LNCaP clone FGC (cell line): ENCODE data around the gene PTP4A2.

Experiments
- DNase-seq: peaks from one replicate; pipeline ENCODE4 v3.0.0-alpha.2; 2011; ENCODE audit warnings: low read depth
- H3K4me3 ChIP-seq: 2 replicates; pipeline ENCODE4 v1.5.1; 2011; ENCODE audit warnings: mild to moderate bottlenecking, low read depth, low read length, control low read depth
- CTCF ChIP-seq: IDR thresholded peaks from 2 replicates; pipeline ENCODE4 v1.5.1; 2012; ENCODE audit warnings: mild to moderate bottlenecking; ENCODE audit not compliant: control insufficient read depth, insufficient read depth; ENCODE audit errors: extremely low read depth

The PTP4A2 gene

GRCh38 chr1:31861346-31861745 is 76.8 kb downstream of the PTP4A2 start:
- no peak for TF ChIP-seq CTCF
- no peak for DNase-seq
- no peak overlapping the region for H3K4me3 ChIP-seq

GRCh38 chr1:31860581-31860980 is 77.6 kb downstream of the PTP4A2 start:
- no peak for DNase-seq
- no peak overlapping the region for H3K4me3 ChIP-seq
- no peak for TF ChIP-seq CTCF

GRCh38 chr1:31859719-31860118 is 78.4 kb downstream of the PTP4A2 start:
- DNase-seq, result no peak
- no peak overlapping the region for H3K4me3 ChIP-seq
- TF ChIP-seq CTCF, result no peak

GRCh38 chr1:31859044-31859443 is 79.1 kb downstream of the PTP4A2 start:
- H3K4me3 ChIP-seq, result no peak overlapping the region
- no peak for TF ChIP-seq CTCF
- DNase-seq, result no peak

- no peak for DNase-seq
- no peak for TF ChIP-seq CTCF
- no peak overlapping the region for H3K4me3 ChIP-seq
These were observed 80.3 kb downstream of the PTP4A2 start for GRCh38 chr1:31857863-31858262.
